Cardiac muscle cell (in vitro differentiated cells and primary cell): ENCODE measurements around the gene FSTL3. TPM values are rescaled to one million over a fixed set of nuclear protein-coding genes. Genes with fewer than 3 reads are reported as not detected.
"Not testable (repeated sequence)": the region's sequence is repeated elsewhere in the genome, so short reads cannot be mapped to it uniquely, and the experiment has no call there.

Experiments used
- DNase-seq, 2 donors: peaks; one replicate each; pipeline versions ENCODE4 v3.0.0 to v3.0.0-alpha.2; 2010 to 2017; ENCODE audit warnings: low read depth in 1 of 2, low spot score in 1 of 2
- H3K27ac ChIP-seq: fragments of 200-600 bp; sonication (generic); 2 replicates; pipeline ENCODE4 v1.5.1; 2016
- H3K27me3 ChIP-seq: fragments of 200-600 bp; sonication (generic); 2 replicates; pipeline ENCODE4 v1.6.0; 2016; ENCODE audit warnings: control low read depth
- H3K36me3 ChIP-seq: fragments of 200-600 bp; sonication (generic); 2 replicates; pipeline ENCODE4 v1.5.1; 2016; ENCODE audit warnings: control low read depth
- H3K4me1 ChIP-seq: fragments of 200-600 bp; sonication (generic); 2 replicates; pipeline ENCODE4 v1.8.1; 2017; ENCODE audit warnings: low read depth, mild to moderate bottlenecking, mixed run types
- H3K4me3 ChIP-seq: fragments of 200-600 bp; sonication (generic); 2 replicates; pipeline ENCODE4 v1.5.1; 2016; ENCODE audit warnings: mild to moderate bottlenecking
- H3K9me3 ChIP-seq: fragments of 200-600 bp; sonication (generic); 2 replicates; pipeline ENCODE4 v1.5.1; 2017; ENCODE audit warnings: low read depth, mild to moderate bottlenecking, control low read depth
- polyA plus RNA-seq: library from polyadenylated mRNA; unstranded; fragments of >200 nt; fragmentation: Nextera tagmentation; extraction: Ambion mirVana; gene quantifications from 2 replicates; pipeline ENCODE4 v1.2.1, GENCODE V29; 2016
- total RNA-seq: library from RNA; depleted of rRNA; stranded (reverse); fragments of >200 nt; gene quantifications from 2 replicates; pipeline ENCODE4 v1.2.3, GENCODE V29; 2016
- TF ChIP-seq, protein P1 (sequence below): IDR thresholded peaks from 2 replicates; pipeline ENCODE4 v1.5.1; 2012; ENCODE audit warnings: low read depth, mild to moderate bottlenecking, low read length

Gene FSTL3
- total and polyA plus RNA-seq, 2 experiments from 2014 or later: 34.7 to 46.9 TPM

DNA sequence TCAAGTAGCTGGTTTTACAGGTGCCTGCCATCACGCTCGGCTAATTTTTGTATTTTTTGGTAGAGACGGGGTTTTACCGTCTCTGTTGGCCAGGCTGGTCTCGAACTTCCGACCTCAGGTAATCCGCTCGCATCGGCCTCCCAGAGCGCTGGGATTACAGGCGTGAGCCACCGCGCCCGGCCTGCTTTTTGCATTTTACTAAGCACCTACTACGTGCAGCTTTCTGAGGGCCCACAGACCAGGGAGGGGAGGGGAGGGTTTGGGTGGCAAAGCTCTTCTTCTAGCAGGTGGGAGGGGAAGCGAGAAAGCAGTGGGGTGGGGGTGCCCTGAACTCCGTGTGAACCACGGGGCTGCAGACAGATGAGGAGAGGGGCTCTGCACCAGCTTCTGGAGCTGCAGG, 47.5 kb downstream of the FSTL3 start:
- DNase-seq: no peak
- no peak overlapping the region for H3K27ac ChIP-seq
- no peaks in the 10 kb centered on the region for H3K9me3 ChIP-seq
- no peak overlapping the region for H3K4me3 ChIP-seq
- H3K36me3 ChIP-seq: no peaks in the 10 kb centered on the region
- H3K27me3 ChIP-seq: no peaks in the 10 kb centered on the region
- TF ChIP-seq, protein P1, sequence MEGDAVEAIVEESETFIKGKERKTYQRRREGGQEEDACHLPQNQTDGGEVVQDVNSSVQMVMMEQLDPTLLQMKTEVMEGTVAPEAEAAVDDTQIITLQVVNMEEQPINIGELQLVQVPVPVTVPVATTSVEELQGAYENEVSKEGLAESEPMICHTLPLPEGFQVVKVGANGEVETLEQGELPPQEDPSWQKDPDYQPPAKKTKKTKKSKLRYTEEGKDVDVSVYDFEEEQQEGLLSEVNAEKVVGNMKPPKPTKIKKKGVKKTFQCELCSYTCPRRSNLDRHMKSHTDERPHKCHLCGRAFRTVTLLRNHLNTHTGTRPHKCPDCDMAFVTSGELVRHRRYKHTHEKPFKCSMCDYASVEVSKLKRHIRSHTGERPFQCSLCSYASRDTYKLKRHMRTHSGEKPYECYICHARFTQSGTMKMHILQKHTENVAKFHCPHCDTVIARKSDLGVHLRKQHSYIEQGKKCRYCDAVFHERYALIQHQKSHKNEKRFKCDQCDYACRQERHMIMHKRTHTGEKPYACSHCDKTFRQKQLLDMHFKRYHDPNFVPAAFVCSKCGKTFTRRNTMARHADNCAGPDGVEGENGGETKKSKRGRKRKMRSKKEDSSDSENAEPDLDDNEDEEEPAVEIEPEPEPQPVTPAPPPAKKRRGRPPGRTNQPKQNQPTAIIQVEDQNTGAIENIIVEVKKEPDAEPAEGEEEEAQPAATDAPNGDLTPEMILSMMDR: no peak
- no peaks in the 10 kb centered on the region for H3K4me1 ChIP-seq

DNA sequence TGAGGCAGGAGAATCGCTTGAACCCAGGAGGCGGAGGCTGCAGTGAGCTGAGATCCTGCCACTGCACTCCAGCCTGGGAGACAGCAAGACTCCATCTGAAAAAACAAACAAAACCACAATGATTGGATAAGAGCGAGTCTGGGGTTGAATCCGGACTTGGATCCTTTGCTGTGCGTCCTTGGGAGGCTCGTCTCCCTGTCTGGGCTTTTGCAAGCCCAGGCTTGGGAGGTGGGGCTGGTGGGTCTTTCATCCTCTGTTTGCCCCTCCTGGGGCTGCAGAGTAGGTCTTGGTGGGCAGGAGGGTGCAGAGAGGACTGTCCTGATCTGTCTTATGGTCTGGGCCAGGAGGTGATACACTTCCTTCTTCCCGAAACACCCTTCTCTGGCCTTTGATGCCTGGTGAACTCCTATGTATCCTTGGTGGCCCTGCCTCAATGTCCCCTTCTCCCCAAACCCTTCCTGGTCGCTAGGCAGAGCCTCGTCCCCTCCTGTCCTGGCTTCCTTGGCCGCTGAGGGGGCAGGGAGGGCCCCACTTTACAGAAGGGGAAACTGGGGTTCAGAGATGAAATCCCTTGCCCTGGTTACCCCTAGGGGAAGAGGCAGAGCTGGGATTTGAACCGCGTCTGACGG, 49.4 kb downstream of the FSTL3 start:
- Histone ChIP-seq H3K9me3 (no peaks in the 10 kb centered on the region), H3K36me3 (no peaks in the 10 kb centered on the region), H3K4me3 (no peak overlapping the region), H3K27ac (no peak overlapping the region), H3K4me1 (no peaks in the 10 kb centered on the region), H3K27me3 (no peaks in the 10 kb centered on the region)
- DNase-seq: no peak
- TF ChIP-seq, protein P1: no peak

DNA sequence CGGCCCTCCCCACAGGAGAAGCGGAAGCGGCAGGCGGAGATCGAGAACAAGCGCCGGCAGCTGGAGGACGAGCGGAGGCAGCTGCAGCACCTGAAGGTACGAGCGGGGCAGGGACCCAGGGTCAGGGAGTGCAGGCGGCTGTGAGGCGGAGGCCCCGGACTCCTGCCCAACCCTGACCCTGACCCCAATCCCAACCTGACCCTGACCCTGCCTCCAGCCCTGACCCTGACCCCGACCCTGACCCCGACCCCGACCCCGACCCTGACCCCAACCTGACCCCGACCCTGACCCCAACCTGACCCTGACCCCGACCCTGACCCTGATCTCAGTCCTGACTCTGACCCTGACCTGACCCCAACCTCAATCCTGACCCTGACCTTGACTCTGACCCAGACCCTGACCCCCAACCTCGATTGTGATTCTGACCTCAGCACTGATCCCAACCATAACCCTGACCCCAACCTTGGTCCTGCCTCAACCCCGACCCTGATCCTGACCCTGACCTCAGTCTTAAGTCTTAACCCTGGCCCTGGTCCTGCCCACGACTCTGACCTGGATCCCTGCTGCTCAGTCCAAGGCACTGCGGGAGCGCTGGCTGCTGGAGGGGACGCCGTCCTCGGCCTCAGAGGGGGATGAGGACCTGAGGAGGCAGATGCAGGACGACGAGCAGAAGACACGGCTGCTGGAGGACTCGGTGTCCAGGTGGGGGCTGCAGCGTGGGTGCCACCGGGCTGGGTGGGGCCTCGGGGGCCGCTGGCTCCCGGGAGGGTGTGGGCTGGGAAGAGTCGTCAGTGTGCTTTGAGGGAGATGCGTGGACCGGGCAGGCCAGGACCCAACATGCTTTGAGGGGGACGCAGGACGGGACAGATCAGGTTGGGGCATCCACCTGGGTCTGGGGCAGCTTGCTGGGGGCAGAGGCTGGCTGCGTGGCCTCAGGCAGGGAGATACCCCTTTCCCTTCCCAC, 51.1 kb downstream of the FSTL3 start:
- Histone ChIP-seq H3K4me3 (no peak overlapping the region), H3K4me1 (no peaks in the 10 kb centered on the region), H3K36me3 (no peaks in the 10 kb centered on the region), H3K27ac (no peak overlapping the region), H3K27me3 (no peaks in the 10 kb centered on the region), H3K9me3 (no peaks in the 10 kb centered on the region)
- DNase-seq: no peak
- TF ChIP-seq, protein P1: no peak

DNA sequence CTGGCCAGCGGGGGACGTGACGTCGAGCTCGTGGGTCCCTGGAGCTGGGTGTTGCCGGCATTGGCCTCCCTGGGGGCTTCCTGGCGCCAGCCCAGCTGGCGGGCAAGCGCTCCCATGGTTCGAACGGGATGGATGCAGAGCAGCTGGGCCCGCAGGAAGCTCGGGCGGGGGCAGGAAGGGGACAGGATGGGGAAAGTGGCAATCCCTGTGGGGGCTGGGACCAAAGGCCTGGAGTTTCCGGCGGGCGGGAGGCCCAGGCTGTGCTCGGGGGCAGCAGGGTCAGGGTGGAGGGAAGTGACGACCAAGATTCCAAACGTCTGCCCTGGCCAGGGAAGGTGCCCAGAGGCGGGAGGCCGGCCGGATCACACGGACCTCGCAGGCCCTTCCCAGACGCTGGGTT, 51.8 kb downstream of the FSTL3 start:
- DNase-seq: peak in 1 of 2 donors; percentile 75
- H3K4me1 ChIP-seq: no peaks in the 10 kb centered on the region
- H3K27me3 ChIP-seq: no peaks in the 10 kb centered on the region
- H3K27ac ChIP-seq: no peak overlapping the region
- TF ChIP-seq, protein P1: no peak
- no peak overlapping the region for H3K4me3 ChIP-seq
- no peaks in the 10 kb centered on the region for H3K36me3 ChIP-seq
- H3K9me3 ChIP-seq: no peaks in the 10 kb centered on the region

DNA sequence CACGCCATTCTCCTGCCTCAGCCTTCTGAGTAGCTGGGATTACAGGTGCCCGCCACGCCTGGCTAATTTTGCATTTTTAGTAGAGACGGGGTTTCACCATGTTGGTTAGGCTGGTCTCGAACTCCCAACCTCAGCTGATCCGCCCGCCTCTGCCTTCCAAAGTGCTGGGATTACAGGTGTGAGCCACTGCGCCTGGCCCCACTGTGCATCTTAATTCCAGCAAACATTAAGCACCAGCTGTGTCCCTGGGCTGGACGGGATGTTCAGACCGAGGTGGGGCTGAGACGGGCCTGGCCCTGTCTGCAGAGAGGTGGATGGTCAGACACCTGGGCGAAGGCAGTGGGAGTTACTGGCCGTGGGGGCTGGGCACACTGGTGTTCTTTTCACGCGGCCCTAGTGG, 53.4 kb downstream of the FSTL3 start:
- not testable (repeated sequence) for H3K9me3 ChIP-seq, H3K27ac ChIP-seq, DNase-seq, H3K36me3 ChIP-seq, H3K4me3 ChIP-seq, H3K4me1 ChIP-seq, H3K27me3 ChIP-seq
